ENCODE results near the gene FAM117B.
A peak's percentile ranks its signal among the peaks of the same experiment; 100 is the strongest.

Gene FAM117B

DNA sequence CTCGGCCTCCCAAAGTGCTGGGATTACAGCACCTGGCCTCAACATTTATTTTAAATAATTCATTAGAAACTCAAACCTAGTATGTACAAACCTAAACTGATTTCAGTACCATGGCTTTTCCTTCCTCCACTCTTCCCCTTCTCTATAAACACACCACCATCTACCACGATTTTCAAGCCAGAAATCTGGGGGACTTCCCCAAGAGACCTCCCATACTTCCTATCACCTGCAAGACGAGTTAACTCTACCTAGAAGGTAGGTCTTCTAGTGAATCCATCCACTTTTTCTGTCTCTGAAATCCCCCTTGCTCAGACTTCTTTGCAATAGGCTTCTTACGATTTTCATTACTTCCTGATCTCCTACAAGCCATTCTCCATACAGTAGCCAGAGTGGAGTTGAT lies 7.7 kb upstream of the FAM117B start:
- TF ChIP-seq POLR2A (IDR thresholded peaks at IDR 0.05; ENCODE audit: extremely low read depth, insufficient read length) (no peak), MYC (IDR thresholded peaks at IDR 0.05; ENCODE audit: low read depth, low read length) (no peak)
- TF ChIP-seq, protein P1, sequence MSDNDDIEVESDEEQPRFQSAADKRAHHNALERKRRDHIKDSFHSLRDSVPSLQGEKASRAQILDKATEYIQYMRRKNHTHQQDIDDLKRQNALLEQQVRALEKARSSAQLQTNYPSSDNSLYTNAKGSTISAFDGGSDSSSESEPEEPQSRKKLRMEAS (IDR thresholded peaks at IDR 0.05; ENCODE audit: low read depth, low read length): no peak
- TF ChIP-seq, protein P2, sequence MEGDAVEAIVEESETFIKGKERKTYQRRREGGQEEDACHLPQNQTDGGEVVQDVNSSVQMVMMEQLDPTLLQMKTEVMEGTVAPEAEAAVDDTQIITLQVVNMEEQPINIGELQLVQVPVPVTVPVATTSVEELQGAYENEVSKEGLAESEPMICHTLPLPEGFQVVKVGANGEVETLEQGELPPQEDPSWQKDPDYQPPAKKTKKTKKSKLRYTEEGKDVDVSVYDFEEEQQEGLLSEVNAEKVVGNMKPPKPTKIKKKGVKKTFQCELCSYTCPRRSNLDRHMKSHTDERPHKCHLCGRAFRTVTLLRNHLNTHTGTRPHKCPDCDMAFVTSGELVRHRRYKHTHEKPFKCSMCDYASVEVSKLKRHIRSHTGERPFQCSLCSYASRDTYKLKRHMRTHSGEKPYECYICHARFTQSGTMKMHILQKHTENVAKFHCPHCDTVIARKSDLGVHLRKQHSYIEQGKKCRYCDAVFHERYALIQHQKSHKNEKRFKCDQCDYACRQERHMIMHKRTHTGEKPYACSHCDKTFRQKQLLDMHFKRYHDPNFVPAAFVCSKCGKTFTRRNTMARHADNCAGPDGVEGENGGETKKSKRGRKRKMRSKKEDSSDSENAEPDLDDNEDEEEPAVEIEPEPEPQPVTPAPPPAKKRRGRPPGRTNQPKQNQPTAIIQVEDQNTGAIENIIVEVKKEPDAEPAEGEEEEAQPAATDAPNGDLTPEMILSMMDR (IDR thresholded peaks at IDR 0.05; ENCODE audit: low read depth, low read length): no peak
- no peak overlapping the region for H3K4me3 ChIP-seq (ENCODE audit: low read depth, low read length)
- DNase-seq (ENCODE audit: low read depth): no peak

DNA sequence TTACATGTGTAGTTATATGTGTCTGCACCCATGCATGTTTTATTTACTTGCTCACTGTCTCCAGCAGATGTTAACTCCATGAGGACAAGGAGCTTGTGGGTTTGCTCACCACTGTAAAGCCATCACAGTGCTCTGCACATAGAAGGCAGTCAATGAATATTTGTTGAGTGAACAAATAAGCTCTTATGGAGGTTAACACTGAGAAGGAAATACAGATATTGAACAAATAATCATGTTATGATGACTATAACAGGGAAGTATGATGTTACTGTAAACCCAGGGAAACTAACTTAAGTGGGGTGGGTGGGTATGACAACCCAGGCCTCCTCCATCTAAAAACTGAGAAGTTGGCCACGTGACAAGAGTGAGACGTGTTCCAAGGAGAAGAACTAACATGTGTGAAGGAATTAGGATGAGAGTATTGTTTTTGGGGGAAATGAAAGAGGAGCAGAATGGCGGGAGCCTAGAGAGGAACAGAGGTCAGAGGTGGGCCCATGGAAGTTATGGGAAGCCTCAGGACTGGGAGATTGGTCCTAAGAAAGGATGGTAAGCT lies 6.0 kb upstream of the FAM117B start:
- no peak for DNase-seq (ENCODE audit: low read depth)
- H3K4me3 ChIP-seq (ENCODE audit: low read depth, low read length): no peak overlapping the region
- TF ChIP-seq MYC (IDR thresholded peaks at IDR 0.05; ENCODE audit: low read depth, low read length) (no peak), POLR2A (IDR thresholded peaks at IDR 0.05; ENCODE audit: extremely low read depth, insufficient read length) (no peak)
- TF ChIP-seq, protein P2 (IDR thresholded peaks at IDR 0.05; ENCODE audit: low read depth, low read length): no peak
- TF ChIP-seq, protein P1 (IDR thresholded peaks at IDR 0.05; ENCODE audit: low read depth, low read length): no peak

DNA sequence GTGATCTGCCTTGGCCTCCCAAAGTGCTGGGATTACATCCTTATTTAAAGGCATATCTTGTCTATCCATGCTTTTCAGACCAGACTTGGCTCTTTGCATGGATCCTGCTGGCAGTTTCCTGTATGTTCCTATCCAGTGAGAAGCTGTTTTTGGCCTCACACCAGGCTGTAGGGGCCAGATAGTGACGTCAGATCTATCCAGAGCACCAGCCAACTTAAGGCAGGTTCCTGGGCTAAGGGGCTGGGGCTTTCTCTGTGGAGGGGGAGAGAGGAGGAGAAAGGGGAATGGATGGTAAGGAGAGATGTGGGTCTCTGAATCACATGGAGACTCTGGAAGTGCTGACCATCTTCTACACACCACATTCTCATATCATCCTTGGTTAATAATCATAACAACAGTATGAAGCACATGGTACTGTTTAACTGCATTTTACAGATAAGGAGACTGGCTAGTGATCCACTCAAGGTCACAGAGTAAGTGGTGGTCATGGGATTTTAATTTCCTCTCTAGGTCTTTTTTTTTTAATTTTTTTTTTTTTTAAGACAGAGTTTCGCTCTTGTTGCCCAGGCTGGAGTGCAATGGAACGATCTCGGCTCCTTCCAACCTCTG lies 2.0 kb upstream of the FAM117B start:
- no peak for DNase-seq (ENCODE audit: low read depth)
- H3K4me3 ChIP-seq (ENCODE audit: low read depth, low read length): no peak overlapping the region
- TF ChIP-seq MYC (IDR thresholded peaks at IDR 0.05; ENCODE audit: low read depth, low read length): no peak
- TF ChIP-seq POLR2A (IDR thresholded peaks at IDR 0.05; ENCODE audit: extremely low read depth, insufficient read length): no peak
- TF ChIP-seq, protein P2 (IDR thresholded peaks at IDR 0.05; ENCODE audit: low read depth, low read length): no peak
- TF ChIP-seq, protein P1 (IDR thresholded peaks at IDR 0.05; ENCODE audit: low read depth, low read length): no peak

DNA sequence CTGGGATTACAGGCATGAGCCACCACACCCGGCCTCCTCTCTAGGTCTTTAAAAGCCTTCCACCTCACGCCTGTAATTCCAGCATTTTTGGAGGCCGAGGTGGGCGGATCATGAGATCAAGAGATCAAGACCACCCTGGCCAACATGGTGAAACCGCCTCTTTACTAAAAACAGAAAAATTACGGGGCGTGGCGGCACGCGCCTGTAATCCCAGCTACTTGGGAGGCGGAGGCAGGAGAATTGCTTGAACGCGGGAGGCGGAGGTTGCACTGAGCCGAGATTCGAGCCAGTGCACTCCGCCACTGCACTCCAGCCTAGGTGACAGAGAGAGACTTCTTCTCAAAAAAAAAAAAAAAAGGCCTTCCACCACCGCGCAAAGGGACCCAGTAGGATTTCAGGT lies 1.3 kb upstream of the FAM117B start:
- DNase-seq (ENCODE audit: low read depth): no peak
- TF ChIP-seq, protein P2 (IDR thresholded peaks at IDR 0.05; ENCODE audit: low read depth, low read length): no peak
- TF ChIP-seq, protein P1 (IDR thresholded peaks at IDR 0.05; ENCODE audit: low read depth, low read length): no peak
- TF ChIP-seq POLR2A (IDR thresholded peaks at IDR 0.05; ENCODE audit: extremely low read depth, insufficient read length) (no peak), MYC (IDR thresholded peaks at IDR 0.05; ENCODE audit: low read depth, low read length) (no peak)
- no peak overlapping the region for H3K4me3 ChIP-seq (ENCODE audit: low read depth, low read length)

DNA sequence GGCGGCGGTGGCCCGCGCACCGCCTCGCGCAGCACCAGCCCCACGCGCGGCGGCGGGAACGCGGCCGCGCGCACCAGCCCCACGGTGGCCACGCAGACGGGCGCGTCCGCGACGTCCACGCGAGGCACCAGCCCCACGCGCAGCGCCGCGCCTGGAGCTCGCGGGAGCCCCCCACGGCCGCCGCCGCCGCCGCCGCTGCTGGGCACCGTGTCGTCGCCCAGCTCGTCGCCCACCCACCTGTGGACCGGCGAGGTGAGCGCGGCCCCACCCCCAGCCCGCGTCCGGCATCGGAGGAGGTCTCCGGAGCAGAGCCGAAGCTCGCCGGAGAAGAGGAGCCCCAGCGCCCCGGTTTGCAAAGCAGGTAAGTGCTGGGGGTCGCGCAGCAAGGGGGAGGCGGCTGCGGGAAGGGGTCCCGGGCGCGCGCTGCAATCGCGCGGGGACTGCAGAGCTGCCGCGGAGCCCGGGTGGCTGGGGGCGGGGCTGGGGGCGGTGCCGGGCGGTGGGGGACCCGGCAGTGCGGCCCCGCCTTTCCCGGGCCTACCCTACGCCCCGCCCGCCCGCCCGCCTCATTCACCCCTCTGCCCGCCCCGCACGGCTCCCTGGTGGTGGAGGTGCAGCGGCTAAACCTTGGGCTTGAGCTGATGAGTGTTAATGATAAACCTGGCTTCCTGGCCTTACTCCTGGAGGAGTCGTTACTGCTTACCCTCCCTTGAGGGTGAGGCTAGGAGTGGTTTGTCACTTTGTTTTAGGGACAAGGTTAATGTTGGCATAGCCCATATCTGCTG lies 851 bp downstream of the FAM117B start:
- DNase-seq (ENCODE audit: low read depth): peak; percentile 86
- peak overlapping the region; percentile 88 for H3K4me3 ChIP-seq (ENCODE audit: low read depth, low read length)
- TF ChIP-seq POLR2A (IDR thresholded peaks at IDR 0.05; ENCODE audit: extremely low read depth, insufficient read length): peak; percentile 38
- no peak for TF ChIP-seq MYC (IDR thresholded peaks at IDR 0.05; ENCODE audit: low read depth, low read length)
- TF ChIP-seq, protein P2 (IDR thresholded peaks at IDR 0.05; ENCODE audit: low read depth, low read length): no peak
- TF ChIP-seq, protein P1 (IDR thresholded peaks at IDR 0.05; ENCODE audit: low read depth, low read length): no peak
